Esophagus squamous epithelium (tissue), 4 donors: ENCODE data around the gene ZNF862.

Experiments
- POLR2A ChIP-seq, 4 donors: fragments of 450-650 bp; IDR thresholded peaks; one replicate each; pipeline ENCODE4 v1.6.1; 2017; ENCODE audit warnings: antibody characterized with exemption in 4 of 4, mild to moderate bottlenecking in 4 of 4, moderate library complexity in 3 of 4
- TF ChIP-seq, protein P1 (sequence below), 6 experiments: fragments of 450-650 bp in 4 of 6; fragments of 200-600 bp in 2 of 6; sonication (generic) in 2 of 6; IDR thresholded peaks; one replicate each; pipeline ENCODE4 v1.5.1; 2016 to 2019; ENCODE audit warnings: antibody characterized with exemption in 6 of 6, mild to moderate bottlenecking in 4 of 6, moderate library complexity in 4 of 6

DNA sequence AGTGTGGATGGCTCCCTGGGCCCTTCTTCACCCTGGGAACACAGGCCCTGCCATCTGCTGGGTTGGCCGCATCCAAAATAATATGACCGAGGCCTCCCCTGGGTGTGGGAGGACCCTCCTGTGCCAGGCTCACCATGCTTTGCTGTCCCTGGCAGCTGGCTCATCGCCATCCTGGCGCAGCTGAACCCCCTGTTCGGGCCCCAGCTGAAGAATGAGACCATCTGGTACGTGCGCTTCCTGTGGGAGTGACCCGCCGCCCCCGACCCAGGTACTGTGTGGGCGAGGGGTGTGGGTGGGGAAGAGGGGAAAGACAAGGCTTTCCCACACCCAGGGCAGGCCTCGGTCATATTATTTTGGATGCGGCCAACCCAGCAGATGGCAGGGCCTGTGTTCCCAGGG, 40.3 kb downstream of the ZNF862 start:
- TF ChIP-seq, protein P1, sequence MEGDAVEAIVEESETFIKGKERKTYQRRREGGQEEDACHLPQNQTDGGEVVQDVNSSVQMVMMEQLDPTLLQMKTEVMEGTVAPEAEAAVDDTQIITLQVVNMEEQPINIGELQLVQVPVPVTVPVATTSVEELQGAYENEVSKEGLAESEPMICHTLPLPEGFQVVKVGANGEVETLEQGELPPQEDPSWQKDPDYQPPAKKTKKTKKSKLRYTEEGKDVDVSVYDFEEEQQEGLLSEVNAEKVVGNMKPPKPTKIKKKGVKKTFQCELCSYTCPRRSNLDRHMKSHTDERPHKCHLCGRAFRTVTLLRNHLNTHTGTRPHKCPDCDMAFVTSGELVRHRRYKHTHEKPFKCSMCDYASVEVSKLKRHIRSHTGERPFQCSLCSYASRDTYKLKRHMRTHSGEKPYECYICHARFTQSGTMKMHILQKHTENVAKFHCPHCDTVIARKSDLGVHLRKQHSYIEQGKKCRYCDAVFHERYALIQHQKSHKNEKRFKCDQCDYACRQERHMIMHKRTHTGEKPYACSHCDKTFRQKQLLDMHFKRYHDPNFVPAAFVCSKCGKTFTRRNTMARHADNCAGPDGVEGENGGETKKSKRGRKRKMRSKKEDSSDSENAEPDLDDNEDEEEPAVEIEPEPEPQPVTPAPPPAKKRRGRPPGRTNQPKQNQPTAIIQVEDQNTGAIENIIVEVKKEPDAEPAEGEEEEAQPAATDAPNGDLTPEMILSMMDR (IDR thresholded peaks at IDR 0.05): no peak
- TF ChIP-seq POLR2A (IDR thresholded peaks at IDR 0.05): no peak
